Osteoblast (primary cell): ENCODE results near the gene PROKR1. TPM values are rescaled to one million over a fixed set of nuclear protein-coding genes. Genes with fewer than 3 reads are reported as not detected.

Experiments
- DNase-seq: peaks from one replicate; pipeline ENCODE4 v3.0.0; 2011; ENCODE audit warnings: low spot score, mixed read lengths; ENCODE audit not compliant: insufficient read length; ENCODE audit errors: missing footprints
- H2AFZ ChIP-seq: 2 replicates; pipeline ENCODE4 v1.6.0; 2011; ENCODE audit warnings: mild to moderate bottlenecking, low read length
- H3K27ac ChIP-seq: 2 replicates; pipeline ENCODE4 v1.5.1; 2011; ENCODE audit warnings: mild to moderate bottlenecking, low read depth, low read length, moderate library complexity
- H3K27me3 ChIP-seq: 2 replicates; pipeline ENCODE4 v1.6.0; 2012; ENCODE audit warnings: mild to moderate bottlenecking, control low read depth, inconsistent platforms, low read length, moderate library complexity; ENCODE audit not compliant: insufficient read depth
- H3K36me3 ChIP-seq: 2 replicates; pipeline ENCODE4 v1.5.1; 2011; ENCODE audit warnings: mild to moderate bottlenecking, low read length, control low read depth, moderate library complexity; ENCODE audit not compliant: insufficient read depth
- H3K4me1 ChIP-seq: 2 replicates; pipeline ENCODE4 v1.5.1; 2011; ENCODE audit warnings: mild to moderate bottlenecking, low read length, control low read depth, moderate library complexity; ENCODE audit not compliant: insufficient read depth
- H3K4me2 ChIP-seq: 2 replicates; pipeline ENCODE4 v1.6.0; 2011; ENCODE audit warnings: mild to moderate bottlenecking, low read length; ENCODE audit not compliant: insufficient read depth
- H3K4me3 ChIP-seq: fragments of 200-600 bp; sonication (generic); 3 replicates; pipeline ENCODE4 v1.5.1; 2012; ENCODE audit warnings: mild to moderate bottlenecking, low read length, inconsistent platforms; ENCODE audit not compliant: insufficient read depth
- H3K79me2 ChIP-seq: 2 replicates; pipeline ENCODE4 v1.6.0; 2012; ENCODE audit warnings: mild to moderate bottlenecking, low read length, control low read depth, inconsistent platforms; ENCODE audit not compliant: insufficient read depth
- H3K9me3 ChIP-seq: 2 replicates; pipeline ENCODE4 v1.5.1; 2011; ENCODE audit warnings: low read depth, low read length, control low read depth
- H4K20me1 ChIP-seq: 2 replicates; pipeline ENCODE4 v1.6.0; 2012; ENCODE audit warnings: mild to moderate bottlenecking, low read length, control low read depth; ENCODE audit not compliant: insufficient read depth
- CTCF ChIP-seq: IDR thresholded peaks from 2 replicates; pipeline ENCODE4 v1.5.1; 2011; ENCODE audit warnings: mild to moderate bottlenecking, low read depth, low read length, moderate library complexity; ENCODE audit errors: extremely low read depth
- total RNA-seq: library from RNA; depleted of rRNA; stranded (reverse); fragments of >200 nt; gene quantifications from 2 replicates; pipeline ENCODE4 v1.2.3, GENCODE V29; 2012

The PROKR1 gene
- total RNA-seq, 1 donor = not detected

GRCh38 chr2:68684197-68684596 is 40.8 kb downstream of the PROKR1 start:
- Histone ChIP-seq H3K27me3 (peaks cover 12% of the 10 kb centered on the region), H2AFZ (no peak overlapping the region), H3K36me3 (no peaks in the 10 kb centered on the region), H3K27ac (no peak overlapping the region), H3K4me1 (no peaks in the 10 kb centered on the region), H3K79me2 (no peaks in the 10 kb centered on the region), H3K4me3 (no peak overlapping the region), H4K20me1 (no peaks in the 10 kb centered on the region), H3K4me2 (no peak overlapping the region), H3K9me3 (no peaks in the 10 kb centered on the region)
- TF ChIP-seq CTCF = no peak
- no peak for DNase-seq

- Histone ChIP-seq H3K27me3 (peaks cover 12% of the 10 kb centered on the region), H3K4me2 (no peak overlapping the region), H3K4me3 (no peak overlapping the region), H2AFZ (no peak overlapping the region), H4K20me1 (no peaks in the 10 kb centered on the region), H3K9me3 (no peaks in the 10 kb centered on the region), H3K36me3 (no peaks in the 10 kb centered on the region), H3K79me2 (no peaks in the 10 kb centered on the region), H3K4me1 (no peaks in the 10 kb centered on the region), H3K27ac (no peak overlapping the region)
- no peak for TF ChIP-seq CTCF
- DNase-seq = no peak
Measured at GRCh38 chr2:68686178-68686577, 42.8 kb downstream of the PROKR1 start.

GRCh38 chr2:68687018-68687417 is 43.6 kb downstream of the PROKR1 start:
- no peak for TF ChIP-seq CTCF
- H3K4me1 ChIP-seq = no peaks in the 10 kb centered on the region
- H3K27ac ChIP-seq = no peak overlapping the region
- no peaks in the 10 kb centered on the region for H3K9me3 ChIP-seq
- no peaks in the 10 kb centered on the region for H3K36me3 ChIP-seq
- H2AFZ ChIP-seq = no peak overlapping the region
- no peaks in the 10 kb centered on the region for H3K79me2 ChIP-seq
- no peak for DNase-seq
- no peaks in the 10 kb centered on the region for H4K20me1 ChIP-seq
- peaks cover 7% of the 10 kb centered on the region for H3K27me3 ChIP-seq
- no peak overlapping the region for H3K4me2 ChIP-seq
- H3K4me3 ChIP-seq = no peak overlapping the region

GRCh38 chr2:68689553-68690537 is 46.5 kb downstream of the PROKR1 start:
- no peaks in the 10 kb centered on the region for H3K79me2 ChIP-seq
- H3K9me3 ChIP-seq = no peaks in the 10 kb centered on the region
- H4K20me1 ChIP-seq = no peaks in the 10 kb centered on the region
- H2AFZ ChIP-seq = no peak overlapping the region
- TF ChIP-seq CTCF = no peak
- no peaks in the 10 kb centered on the region for H3K4me1 ChIP-seq
- no peak overlapping the region for H3K27ac ChIP-seq
- H3K27me3 ChIP-seq = peaks cover 4% of the 10 kb centered on the region
- H3K4me3 ChIP-seq = no peak overlapping the region
- no peaks in the 10 kb centered on the region for H3K36me3 ChIP-seq
- no peak for DNase-seq
- no peak overlapping the region for H3K4me2 ChIP-seq
